ENCODE measurements around the gene APOBEC4. TPM values are rescaled to one million over a fixed set of nuclear protein-coding genes. Genes with fewer than 3 reads are reported as not detected.

The APOBEC4 gene
- total RNA-seq, 2 donors from 2014 or later, result not detected

- Histone ChIP-seq H3K27ac (ENCODE audit: low read depth, low read length) (no peak overlapping the region), H3K4me1 (ENCODE audit: control insufficient read depth, insufficient read depth, low read length) (no peaks in the 10 kb centered on the region), H3K9me3 (ENCODE audit: control insufficient read depth, low read length) (no peaks in the 10 kb centered on the region), H3K4me3 (ENCODE audit: low read length) (no peak overlapping the region), H3K27me3 (ENCODE audit: control insufficient read depth, insufficient read depth, low read length, poor library complexity, severe bottlenecking) (no peaks in the 10 kb centered on the region), H3K36me3 (ENCODE audit: control insufficient read depth, insufficient read depth, low read length) (no peaks in the 10 kb centered on the region), H3K9ac (ENCODE audit: extremely low read depth, low read length, poor library complexity, severe bottlenecking) (no peak overlapping the region)
- WGBS, 2 experiments (ENCODE audit: insufficient coverage in 1 of 2, insufficient read length in 1 of 2), result 68 to 78% methylated on average over 4 of the region's 4 CpGs
- Mint-ChIP-seq H3K9me3 (no peaks in the 10 kb centered on the region), H3K27ac (no peak overlapping the region), H3K27me3 (ENCODE audit: insufficient read depth) (no peaks in the 10 kb centered on the region), H3K4me1 (peaks cover 14% of the 10 kb centered on the region), H3K4me3 (no peak overlapping the region), H3K36me3 (ENCODE audit: low read depth) (no peaks in the 10 kb centered on the region)
- no peak for DNase-seq
- TF ChIP-seq CTCF (conservative IDR thresholded peaks at IDR 0.05), result no peak
These were observed 46.6 kb upstream of the APOBEC4 start for GRCh38 chr1:183699616-183700160.

- no peak for DNase-seq
- no peaks in the 10 kb centered on the region for H3K36me3 ChIP-seq (ENCODE audit: control insufficient read depth, insufficient read depth, low read length)
- no peak overlapping the region for H3K9ac ChIP-seq (ENCODE audit: extremely low read depth, low read length, poor library complexity, severe bottlenecking)
- no peak overlapping the region for H3K27ac ChIP-seq (ENCODE audit: low read depth, low read length)
- no peaks in the 10 kb centered on the region for H3K27me3 ChIP-seq (ENCODE audit: control insufficient read depth, insufficient read depth, low read length, poor library complexity, severe bottlenecking)
- H3K9me3 Mint-ChIP-seq, result no peaks in the 10 kb centered on the region
- TF ChIP-seq CTCF (conservative IDR thresholded peaks at IDR 0.05), result no peak
- peaks cover 14% of the 10 kb centered on the region for H3K4me1 Mint-ChIP-seq
- H3K4me3 Mint-ChIP-seq, result no peak overlapping the region
- WGBS, 2 experiments (ENCODE audit: insufficient coverage in 1 of 2, insufficient read length in 1 of 2), result 91 to 93% methylated on average over 2 to 3 of the region's 3 CpGs
- H3K9me3 ChIP-seq (ENCODE audit: control insufficient read depth, low read length), result no peaks in the 10 kb centered on the region
- no peaks in the 10 kb centered on the region for H3K4me1 ChIP-seq (ENCODE audit: control insufficient read depth, insufficient read depth, low read length)
- no peaks in the 10 kb centered on the region for H3K36me3 Mint-ChIP-seq (ENCODE audit: low read depth)
- peaks cover 3% of the 10 kb centered on the region for H3K27me3 Mint-ChIP-seq (ENCODE audit: insufficient read depth)
- no peak overlapping the region for H3K27ac Mint-ChIP-seq
- H3K4me3 ChIP-seq (ENCODE audit: low read length), result no peak overlapping the region
These were observed 44.9 kb upstream of the APOBEC4 start for GRCh38 chr1:183697814-183698590.

- no peak for TF ChIP-seq CTCF (conservative IDR thresholded peaks at IDR 0.05)
- H3K4me1 ChIP-seq (ENCODE audit: control insufficient read depth, insufficient read depth, low read length), result no peaks in the 10 kb centered on the region
- H3K4me3 ChIP-seq (ENCODE audit: low read length), result no peak overlapping the region
- no peaks in the 10 kb centered on the region for H3K9me3 ChIP-seq (ENCODE audit: control insufficient read depth, low read length)
- peaks cover 14% of the 10 kb centered on the region for H3K4me1 Mint-ChIP-seq
- no peaks in the 10 kb centered on the region for H3K36me3 Mint-ChIP-seq (ENCODE audit: low read depth)
- H3K9ac ChIP-seq (ENCODE audit: extremely low read depth, low read length, poor library complexity, severe bottlenecking), result no peak overlapping the region
- 68 to 94% methylated on average over 2 to 3 of the region's 3 CpGs for WGBS, 2 experiments (ENCODE audit: insufficient coverage in 1 of 2, insufficient read length in 1 of 2)
- H3K27me3 ChIP-seq (ENCODE audit: control insufficient read depth, insufficient read depth, low read length, poor library complexity, severe bottlenecking), result no peaks in the 10 kb centered on the region
- H3K36me3 ChIP-seq (ENCODE audit: control insufficient read depth, insufficient read depth, low read length), result no peaks in the 10 kb centered on the region
- no peak for DNase-seq
- H3K4me3 Mint-ChIP-seq, result no peak overlapping the region
- H3K9me3 Mint-ChIP-seq, result no peaks in the 10 kb centered on the region
- no peak overlapping the region for H3K27ac Mint-ChIP-seq
- peaks cover 3% of the 10 kb centered on the region for H3K27me3 Mint-ChIP-seq (ENCODE audit: insufficient read depth)
- H3K27ac ChIP-seq (ENCODE audit: low read depth, low read length), result no peak overlapping the region
These were observed 43.9 kb upstream of the APOBEC4 start for GRCh38 chr1:183696981-183697380.
